Neutrophil (primary cell): ENCODE results near the gene LMNA.
A peak's percentile ranks its signal among the peaks of the same experiment; 100 is the strongest.
"Not testable (repeated sequence)": the region's sequence is repeated elsewhere in the genome, so short reads cannot be mapped to it uniquely, and the experiment has no call there.

Experiments
- H3K27ac ChIP-seq: fragments of 200-600 bp; sonication (generic); 2 replicates; pipeline ENCODE4 v1.5.1; 2016; ENCODE audit warnings: mild to moderate bottlenecking, moderate library complexity
- H3K27me3 ChIP-seq: fragments of 200-600 bp; sonication (generic); 2 replicates; pipeline ENCODE4 v1.6.0; 2016; ENCODE audit warnings: mild to moderate bottlenecking
- H3K36me3 ChIP-seq: fragments of 200-600 bp; sonication (generic); 2 replicates; pipeline ENCODE4 v1.5.1; 2017
- H3K4me1 ChIP-seq, 2 experiments: fragments of 200-600 bp in 1 of 2; sonication (generic) in 1 of 2; 1 replicate in 1 of 2; 2 replicates in 1 of 2; pipeline versions ENCODE4 v1.5.1 to v1.6.1; 2013 to 2016; ENCODE audit warnings: low read depth in 1 of 2, low read length in 1 of 2, mild to moderate bottlenecking in 1 of 2, moderate library complexity in 1 of 2; ENCODE audit not compliant: control insufficient read depth in 1 of 2, insufficient read depth in 1 of 2
- H3K4me3 ChIP-seq, 2 experiments: fragments of 200-600 bp in 1 of 2; sonication (generic) in 1 of 2; 1 replicate in 1 of 2; 2 replicates in 1 of 2; pipeline ENCODE4 v1.5.1; 2013 to 2016; ENCODE audit warnings: low read depth in 1 of 2, low read length in 1 of 2, mild to moderate bottlenecking in 1 of 2, moderate library complexity in 1 of 2
- H3K9me3 ChIP-seq: fragments of 200-600 bp; sonication (generic); 2 replicates; pipeline ENCODE4 v1.5.1; 2016

Gene LMNA

GRCh38 chr1:156186347-156187177, 72.1 kb downstream of the LMNA start:
- H3K27me3 ChIP-seq = not testable (repeated sequence)

More at GRCh38 chr1:156186347-156187177, 72.1 kb downstream of the LMNA start:
- H3K9me3 ChIP-seq, H3K4me3 ChIP-seq: not testable (repeated sequence)
- Histone ChIP-seq H3K4me1 (peaks cover 12 to 14% of the 10 kb centered on the region in 2 experiments), H3K27ac (peak overlapping the region; percentile 4), H3K36me3 (peaks cover 45% of the 10 kb centered on the region)
